ENCODE results near the gene ADGRA3. TPM values are rescaled to one million over a fixed set of nuclear protein-coding genes. Genes with fewer than 3 reads are reported as not detected.

The ADGRA3 gene
- total RNA-seq, 1 experiment from 2014 or later = 35.0 TPM

DNA sequence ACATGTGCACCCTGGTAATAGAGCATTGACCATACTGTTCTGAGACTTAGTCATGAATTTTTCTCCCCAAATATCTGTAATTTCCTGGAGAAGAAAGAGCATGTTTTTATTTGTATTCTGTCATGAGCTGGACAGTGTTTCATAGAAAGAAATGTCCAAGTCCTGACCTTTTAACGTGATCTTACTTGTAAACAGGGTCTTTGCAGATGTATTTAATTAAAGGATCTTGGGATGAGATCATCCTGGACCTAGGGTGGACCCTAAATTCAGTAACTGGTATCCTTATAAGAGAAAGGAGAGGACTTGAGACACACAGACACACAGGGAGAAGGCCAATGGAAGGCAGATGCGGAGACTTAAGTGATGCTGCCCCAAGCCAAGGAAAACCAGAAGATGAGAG, 3.6 kb downstream of the ADGRA3 start:
- Histone ChIP-seq H3K9me3 (no peaks in the 10 kb centered on the region), H3K4me1 (peaks cover 11% of the 10 kb centered on the region), H3K4me3 (ENCODE audit: low read depth, low read length) (no peak overlapping the region), H3K27me3 (replicated peaks; ENCODE audit: control insufficient read depth, insufficient read depth, low read length) (no peaks in the 10 kb centered on the region), H3K36me3 (ENCODE audit: control insufficient read depth, insufficient read depth, low read length) (no peaks in the 10 kb centered on the region)
- TF ChIP-seq, protein P1, sequence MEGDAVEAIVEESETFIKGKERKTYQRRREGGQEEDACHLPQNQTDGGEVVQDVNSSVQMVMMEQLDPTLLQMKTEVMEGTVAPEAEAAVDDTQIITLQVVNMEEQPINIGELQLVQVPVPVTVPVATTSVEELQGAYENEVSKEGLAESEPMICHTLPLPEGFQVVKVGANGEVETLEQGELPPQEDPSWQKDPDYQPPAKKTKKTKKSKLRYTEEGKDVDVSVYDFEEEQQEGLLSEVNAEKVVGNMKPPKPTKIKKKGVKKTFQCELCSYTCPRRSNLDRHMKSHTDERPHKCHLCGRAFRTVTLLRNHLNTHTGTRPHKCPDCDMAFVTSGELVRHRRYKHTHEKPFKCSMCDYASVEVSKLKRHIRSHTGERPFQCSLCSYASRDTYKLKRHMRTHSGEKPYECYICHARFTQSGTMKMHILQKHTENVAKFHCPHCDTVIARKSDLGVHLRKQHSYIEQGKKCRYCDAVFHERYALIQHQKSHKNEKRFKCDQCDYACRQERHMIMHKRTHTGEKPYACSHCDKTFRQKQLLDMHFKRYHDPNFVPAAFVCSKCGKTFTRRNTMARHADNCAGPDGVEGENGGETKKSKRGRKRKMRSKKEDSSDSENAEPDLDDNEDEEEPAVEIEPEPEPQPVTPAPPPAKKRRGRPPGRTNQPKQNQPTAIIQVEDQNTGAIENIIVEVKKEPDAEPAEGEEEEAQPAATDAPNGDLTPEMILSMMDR (IDR thresholded peaks at IDR 0.05; ENCODE audit: insufficient read depth in 1 of 2, low read depth in 1 of 2, low read length in 1 of 2, severe bottlenecking in 1 of 2, unreplicated experiment in 1 of 2) = no peak
- CTCF ChIA-PET = no interaction called here
- intact Hi-C loops (cut with micrococcal nuclease; ENCODE audit: unreplicated experiment) = loop anchor here (5.0 kb wide), 1 partner anchor 95 kb away; no protein-coding TSS in a partner anchor
- Mint-ChIP-seq H3K27ac (ENCODE audit: unreplicated experiment) (no peak overlapping the region), H3K4me3 (ENCODE audit: unreplicated experiment) (no peak overlapping the region), H3K9me3 (ENCODE audit: unreplicated experiment) (no peaks in the 10 kb centered on the region), H3K36me3 (ENCODE audit: insufficient read depth, unreplicated experiment) (peaks cover 14% of the 10 kb centered on the region), H3K4me1 (ENCODE audit: low read depth, unreplicated experiment) (peaks cover 14% of the 10 kb centered on the region), H3K27me3 (ENCODE audit: insufficient read depth, unreplicated experiment) (no peaks in the 10 kb centered on the region)
- DNase-seq = no peak
- BruUV-seq (replicated peaks) = no TSS peak
- POLR2A ChIA-PET = no interaction called here

DNA sequence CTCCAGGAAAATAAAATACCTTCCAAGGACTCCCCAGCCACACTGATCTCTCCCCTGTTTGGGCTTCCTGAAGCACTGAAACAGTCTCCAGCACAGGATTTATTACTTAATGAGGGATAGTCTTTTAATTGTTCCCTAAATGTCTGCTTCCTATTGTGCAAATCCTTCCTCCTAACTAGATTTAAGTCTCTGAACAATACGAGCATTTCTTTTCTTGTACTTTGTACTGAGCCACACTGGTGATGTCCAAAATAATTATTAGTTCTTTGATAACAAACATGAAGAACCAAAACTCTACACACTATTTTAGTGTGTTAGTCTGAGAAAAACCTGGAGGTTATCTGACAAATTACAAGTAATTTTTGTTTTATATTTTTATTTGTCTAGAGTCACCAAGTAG, 5.1 kb downstream of the ADGRA3 start:
- H3K36me3 ChIP-seq (ENCODE audit: control insufficient read depth, insufficient read depth, low read length) = no peaks in the 10 kb centered on the region
- H3K9me3 ChIP-seq = no peaks in the 10 kb centered on the region
- BruUV-seq (replicated peaks) = no TSS peak
- H3K4me3 ChIP-seq (ENCODE audit: low read depth, low read length) = no peak overlapping the region
- H3K4me3 Mint-ChIP-seq (ENCODE audit: unreplicated experiment) = no peak overlapping the region
- no peak overlapping the region for H3K27ac Mint-ChIP-seq (ENCODE audit: unreplicated experiment)
- DNase-seq = no peak
- TF ChIP-seq, protein P1 (IDR thresholded peaks at IDR 0.05; ENCODE audit: insufficient read depth in 1 of 2, low read depth in 1 of 2, low read length in 1 of 2, severe bottlenecking in 1 of 2, unreplicated experiment in 1 of 2) = no peak
- H3K9me3 Mint-ChIP-seq (ENCODE audit: unreplicated experiment) = peaks cover 3% of the 10 kb centered on the region
- POLR2A ChIA-PET = no interaction called here
- peaks cover 5% of the 10 kb centered on the region for H3K4me1 ChIP-seq
- intact Hi-C loops (cut with micrococcal nuclease; ENCODE audit: unreplicated experiment) = loop anchor here (5.0 kb wide), 1 partner anchor 97 kb away; no protein-coding TSS in a partner anchor
- CTCF ChIA-PET = no interaction called here
- H3K27me3 Mint-ChIP-seq (ENCODE audit: insufficient read depth, unreplicated experiment) = no peaks in the 10 kb centered on the region
- no peaks in the 10 kb centered on the region for H3K27me3 ChIP-seq (replicated peaks; ENCODE audit: control insufficient read depth, insufficient read depth, low read length)
- H3K36me3 Mint-ChIP-seq (ENCODE audit: insufficient read depth, unreplicated experiment) = peaks cover 14% of the 10 kb centered on the region
- H3K4me1 Mint-ChIP-seq (ENCODE audit: low read depth, unreplicated experiment) = peaks cover 16% of the 10 kb centered on the region

DNA sequence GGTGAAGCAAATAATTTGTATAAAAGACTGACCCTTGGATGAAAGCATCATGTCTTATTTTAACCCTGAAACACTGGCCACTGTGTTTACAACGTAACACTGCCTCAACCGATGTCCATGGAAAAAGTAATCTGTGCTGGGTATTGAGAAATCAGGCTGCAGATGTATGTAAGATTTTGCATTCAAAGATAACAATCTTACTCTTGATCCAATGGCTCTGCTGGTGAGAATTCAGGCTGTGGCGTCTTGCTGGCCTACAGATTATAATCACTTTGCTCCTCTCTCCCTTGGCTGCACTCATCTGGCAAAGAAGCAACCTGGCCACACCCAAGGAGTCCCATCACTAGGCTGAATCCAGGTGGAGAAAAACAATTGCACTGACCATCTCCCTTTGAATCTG, 7.5 kb downstream of the ADGRA3 start:
- BruUV-seq (replicated peaks) = no TSS peak
- peaks cover 9% of the 10 kb centered on the region for H3K9me3 Mint-ChIP-seq (ENCODE audit: unreplicated experiment)
- Histone ChIP-seq H3K4me3 (ENCODE audit: low read depth, low read length) (no peak overlapping the region), H3K36me3 (ENCODE audit: control insufficient read depth, insufficient read depth, low read length) (no peaks in the 10 kb centered on the region), H3K27me3 (replicated peaks; ENCODE audit: control insufficient read depth, insufficient read depth, low read length) (no peaks in the 10 kb centered on the region), H3K9me3 (no peaks in the 10 kb centered on the region), H3K4me1 (peaks cover 10% of the 10 kb centered on the region)
- ChIA-PET POLR2A (no interaction called here), CTCF (no interaction called here)
- no peak for DNase-seq
- intact Hi-C loops (cut with micrococcal nuclease; ENCODE audit: unreplicated experiment) = no loop called here
- H3K27ac Mint-ChIP-seq (ENCODE audit: unreplicated experiment) = no peak overlapping the region
- TF ChIP-seq, protein P1 (IDR thresholded peaks at IDR 0.05; ENCODE audit: insufficient read depth in 1 of 2, low read depth in 1 of 2, low read length in 1 of 2, severe bottlenecking in 1 of 2, unreplicated experiment in 1 of 2) = no peak
- H3K27me3 Mint-ChIP-seq (ENCODE audit: insufficient read depth, unreplicated experiment) = no peaks in the 10 kb centered on the region
- H3K4me3 Mint-ChIP-seq (ENCODE audit: unreplicated experiment) = no peak overlapping the region
- H3K36me3 Mint-ChIP-seq (ENCODE audit: insufficient read depth, unreplicated experiment) = peaks cover 8% of the 10 kb centered on the region
- peaks cover 22% of the 10 kb centered on the region for H3K4me1 Mint-ChIP-seq (ENCODE audit: low read depth, unreplicated experiment)

Data from Caco-2 (cell line).